Measurements from ENCODE around the gene GTF2E1.

The GTF2E1 gene

DNA sequence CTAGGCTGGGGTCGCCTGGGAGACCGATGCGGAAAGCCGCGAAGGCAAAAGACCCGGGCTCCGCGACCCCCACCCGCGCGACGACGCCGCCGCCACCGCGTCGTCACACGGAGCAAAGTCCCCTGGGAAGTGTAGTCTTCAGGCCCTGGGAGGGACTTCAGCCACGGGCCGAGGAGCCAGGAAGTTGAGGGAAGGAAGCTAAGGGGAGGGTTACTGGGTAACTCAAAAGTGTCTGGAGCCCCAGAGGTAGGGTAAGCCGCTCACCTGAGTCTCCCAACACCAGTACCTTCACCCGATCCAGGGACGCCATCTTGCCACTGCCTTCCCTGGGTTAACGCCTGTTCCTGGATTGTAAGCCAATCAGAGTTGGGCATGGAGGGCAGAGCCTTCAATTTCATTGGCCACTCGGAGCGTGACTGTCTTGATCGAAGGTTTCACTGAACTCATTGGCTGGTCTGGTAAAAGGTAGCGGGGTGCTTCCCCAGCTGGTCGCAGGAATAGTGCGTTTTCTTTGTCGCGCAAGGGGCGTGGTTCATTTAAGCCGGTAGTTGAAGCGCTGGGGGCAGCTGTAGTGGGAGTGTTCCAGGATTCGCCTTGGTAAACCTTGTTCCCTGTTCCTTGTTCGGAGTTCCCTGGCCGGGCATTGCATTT is at the start of gene GTF2E1, which contains the start of gene RABL3:
GTF2E1 (plus strand) TSS at position 547 of the 651 bp plus-strand sequence. CDS start 7,809 bp downstream, outside the sequence.
RABL3 (minus strand) TSS at position 319 of the 651 bp plus-strand sequence; CDS start at position 310, 9 bp downstream.
- Histone ChIP-seq H3K4me2 (ENCODE audit: low read depth, low read length, poor library complexity, severe bottlenecking) (peak within 1 kb of the TSS; percentile 99), H3K9me3 (ENCODE audit: insufficient read depth, low read length) (no peaks in the 10 kb centered on the region), H3K27ac (ENCODE audit: low read depth, low read length) (peak within 1 kb of the TSS; percentile 93), H3F3A (ENCODE audit: insufficient read depth) (no peaks in the 10 kb centered on the region), H3K36me3 (ENCODE audit: low read length) (peaks cover 3% of the 10 kb centered on the region; the same call in 1 of the 2 replicates), H4K20me1 (ENCODE audit: low read depth, low read length) (no peaks in the 10 kb centered on the region), H2AFZ (ENCODE audit: low read depth, low read length, severe bottlenecking) (peak within 1 kb of the TSS; percentile 91), H3K4me3 (ENCODE audit: insufficient read depth, low read length, poor library complexity, severe bottlenecking) (peak within 1 kb of the TSS; percentile 99), H3K9me2 (replicated peaks; ENCODE audit: insufficient read depth, low read length) (no peaks in the 10 kb centered on the region), H3K9ac (ENCODE audit: low read length) (peak within 1 kb of the TSS; percentile 94), H3K27me3 (ENCODE audit: low read length) (no peaks in the 10 kb centered on the region), H3K79me2 (ENCODE audit: insufficient read depth, low read length) (peaks cover 57% of the 10 kb centered on the region)
- TF ChIP-seq, protein P1, sequence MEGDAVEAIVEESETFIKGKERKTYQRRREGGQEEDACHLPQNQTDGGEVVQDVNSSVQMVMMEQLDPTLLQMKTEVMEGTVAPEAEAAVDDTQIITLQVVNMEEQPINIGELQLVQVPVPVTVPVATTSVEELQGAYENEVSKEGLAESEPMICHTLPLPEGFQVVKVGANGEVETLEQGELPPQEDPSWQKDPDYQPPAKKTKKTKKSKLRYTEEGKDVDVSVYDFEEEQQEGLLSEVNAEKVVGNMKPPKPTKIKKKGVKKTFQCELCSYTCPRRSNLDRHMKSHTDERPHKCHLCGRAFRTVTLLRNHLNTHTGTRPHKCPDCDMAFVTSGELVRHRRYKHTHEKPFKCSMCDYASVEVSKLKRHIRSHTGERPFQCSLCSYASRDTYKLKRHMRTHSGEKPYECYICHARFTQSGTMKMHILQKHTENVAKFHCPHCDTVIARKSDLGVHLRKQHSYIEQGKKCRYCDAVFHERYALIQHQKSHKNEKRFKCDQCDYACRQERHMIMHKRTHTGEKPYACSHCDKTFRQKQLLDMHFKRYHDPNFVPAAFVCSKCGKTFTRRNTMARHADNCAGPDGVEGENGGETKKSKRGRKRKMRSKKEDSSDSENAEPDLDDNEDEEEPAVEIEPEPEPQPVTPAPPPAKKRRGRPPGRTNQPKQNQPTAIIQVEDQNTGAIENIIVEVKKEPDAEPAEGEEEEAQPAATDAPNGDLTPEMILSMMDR (IDR thresholded peaks at IDR 0.05; ENCODE audit: insufficient read depth, low read length, poor library complexity, severe bottlenecking): no peak
- no peak for TF ChIP-seq EZH2phosphoT487 (conservative IDR thresholded peaks at IDR 0.05; ENCODE audit: low read length)

DNA sequence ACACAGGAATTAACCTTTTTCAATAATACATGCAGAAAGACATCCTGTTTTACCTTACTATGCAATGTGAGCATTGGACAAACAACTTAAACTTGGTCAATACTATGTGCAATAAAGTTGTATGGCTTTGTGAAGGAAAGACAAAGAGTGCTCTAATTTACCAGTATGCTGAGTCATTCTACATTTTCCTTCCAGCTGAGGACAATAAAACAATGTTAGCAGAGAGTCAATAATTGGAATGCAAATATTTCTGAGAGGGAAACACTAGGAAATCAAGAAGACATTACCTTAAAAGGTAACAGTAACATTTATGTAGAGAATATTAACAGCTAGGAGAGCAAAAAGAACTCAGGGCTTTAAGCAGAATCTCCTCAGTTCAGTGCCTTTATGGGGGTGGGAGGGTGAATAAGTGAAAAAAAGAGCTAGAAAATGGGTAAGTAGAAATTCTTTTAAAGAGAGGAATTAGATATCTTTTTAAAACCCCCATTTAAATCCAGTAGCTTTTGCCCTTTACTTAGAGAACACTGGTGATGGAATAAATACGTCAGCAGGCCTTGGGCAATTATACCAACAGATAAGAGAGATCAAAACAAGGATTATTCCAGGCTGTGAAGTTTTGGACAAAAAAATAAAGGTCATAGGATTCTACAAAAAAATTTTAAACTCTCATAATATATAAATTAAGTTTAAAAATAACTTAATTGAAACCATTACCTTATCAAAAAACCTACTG is 48.9 kb upstream of the GTF2E1 start:
- TF ChIP-seq, protein P1 (IDR thresholded peaks at IDR 0.05; ENCODE audit: insufficient read depth, low read length, poor library complexity, severe bottlenecking): no peak
- TF ChIP-seq EZH2phosphoT487 (conservative IDR thresholded peaks at IDR 0.05; ENCODE audit: low read length): no peak
- Histone ChIP-seq H3K4me3 (ENCODE audit: insufficient read depth, low read length, poor library complexity, severe bottlenecking) (no peak overlapping the region), H3K79me2 (ENCODE audit: insufficient read depth, low read length) (no peaks in the 10 kb centered on the region), H3K27me3 (ENCODE audit: low read length) (no peaks in the 10 kb centered on the region), H3K9me2 (replicated peaks; ENCODE audit: insufficient read depth, low read length) (no peaks in the 10 kb centered on the region), H3K9ac (ENCODE audit: low read length) (no peak overlapping the region), H3K4me2 (ENCODE audit: low read depth, low read length, poor library complexity, severe bottlenecking) (no peak overlapping the region), H4K20me1 (ENCODE audit: low read depth, low read length) (no peaks in the 10 kb centered on the region), H3K36me3 (ENCODE audit: low read length) (peaks cover 6% of the 10 kb centered on the region; the same call in 1 of the 2 replicates), H2AFZ (ENCODE audit: low read depth, low read length, severe bottlenecking) (no peak overlapping the region), H3K9me3 (ENCODE audit: insufficient read depth, low read length) (no peaks in the 10 kb centered on the region), H3F3A (ENCODE audit: insufficient read depth) (no peaks in the 10 kb centered on the region), H3K27ac (ENCODE audit: low read depth, low read length) (no peak overlapping the region)

DNA sequence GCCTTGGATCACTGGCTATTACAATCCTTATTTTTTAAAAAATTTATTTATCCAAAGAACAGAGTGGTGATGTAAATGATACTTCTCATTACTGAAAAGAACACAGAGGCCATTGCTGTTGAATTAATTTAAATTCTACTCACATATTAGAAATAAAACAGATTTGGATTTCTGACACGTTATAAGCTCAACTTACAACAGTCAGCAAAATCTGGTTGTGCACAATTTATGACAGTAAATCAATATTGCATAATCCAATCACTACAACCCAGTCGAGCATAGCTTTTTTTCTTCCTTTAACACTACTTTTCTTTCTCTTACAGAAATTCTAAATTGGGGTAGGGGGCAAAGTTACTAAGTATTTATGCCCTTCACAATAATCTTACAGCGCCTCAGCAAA is 43.2 kb upstream of the GTF2E1 start:
- H4K20me1 ChIP-seq (ENCODE audit: low read depth, low read length): no peaks in the 10 kb centered on the region; the same call in 1 of the 2 replicates
- no peak overlapping the region for H3K4me3 ChIP-seq (ENCODE audit: insufficient read depth, low read length, poor library complexity, severe bottlenecking)
- H3K4me2 ChIP-seq (ENCODE audit: low read depth, low read length, poor library complexity, severe bottlenecking): no peak overlapping the region
- TF ChIP-seq, protein P1 (IDR thresholded peaks at IDR 0.05; ENCODE audit: insufficient read depth, low read length, poor library complexity, severe bottlenecking): no peak
- no peak for TF ChIP-seq EZH2phosphoT487 (conservative IDR thresholded peaks at IDR 0.05; ENCODE audit: low read length)
- no peaks in the 10 kb centered on the region for H3F3A ChIP-seq (ENCODE audit: insufficient read depth)
- H3K9me3 ChIP-seq (ENCODE audit: insufficient read depth, low read length): no peaks in the 10 kb centered on the region
- H3K36me3 ChIP-seq (ENCODE audit: low read length): peaks cover 14% of the 10 kb centered on the region; the same call in 1 of the 2 replicates
- no peaks in the 10 kb centered on the region for H3K79me2 ChIP-seq (ENCODE audit: insufficient read depth, low read length)
- H3K9ac ChIP-seq (ENCODE audit: low read length): no peak overlapping the region
- H2AFZ ChIP-seq (ENCODE audit: low read depth, low read length, severe bottlenecking): no peak overlapping the region
- H3K27ac ChIP-seq (ENCODE audit: low read depth, low read length): no peak overlapping the region
- H3K27me3 ChIP-seq (ENCODE audit: low read length): no peaks in the 10 kb centered on the region
- H3K9me2 ChIP-seq (replicated peaks; ENCODE audit: insufficient read depth, low read length): no peaks in the 10 kb centered on the region
